Ishikawa (cell line): ENCODE results near the gene SH3PXD2A.
A peak's percentile ranks its signal among the peaks of the same experiment; 100 is the strongest.

Source experiments
- CEBPB ChIP-seq: IDR thresholded peaks from 2 replicates; pipeline ENCODE4 v1.6.1; 2012
- CREB1 ChIP-seq: IDR thresholded peaks from 2 replicates; pipeline ENCODE4 v1.6.1; 2012; ENCODE audit warnings: low read depth
- EGR1 ChIP-seq: IDR thresholded peaks from 2 replicates; pipeline ENCODE4 v1.6.1; 2012
- EP300 ChIP-seq: IDR thresholded peaks from 2 replicates; pipeline ENCODE4 v1.6.1; 2012; ENCODE audit warnings: borderline replicate concordance
- FOXM1 ChIP-seq: IDR thresholded peaks from 2 replicates; pipeline ENCODE4 v1.6.1; 2012; ENCODE audit warnings: low read depth, borderline replicate concordance
- MAX ChIP-seq: IDR thresholded peaks from 2 replicates; pipeline ENCODE4 v1.6.1; 2012
- NFIC ChIP-seq: IDR thresholded peaks from 2 replicates; pipeline ENCODE4 v1.6.1; 2012
- RAD21 ChIP-seq: IDR thresholded peaks from 2 replicates; pipeline ENCODE4 v1.6.1; 2012; ENCODE audit warnings: low read depth
- REST ChIP-seq: IDR thresholded peaks from 2 replicates; pipeline ENCODE4 v1.6.1; 2012; ENCODE audit warnings: low read depth, mild to moderate bottlenecking
- TAF1 ChIP-seq: IDR thresholded peaks from 2 replicates; pipeline ENCODE4 v1.6.1; 2012; ENCODE audit warnings: low read depth, mild to moderate bottlenecking
- TCF12 ChIP-seq: IDR thresholded peaks from 2 replicates; pipeline ENCODE4 v1.6.1; 2012; ENCODE audit warnings: low read depth
- TEAD4 ChIP-seq: IDR thresholded peaks from 2 replicates; pipeline ENCODE4 v1.6.1; 2012
- USF1 ChIP-seq: IDR thresholded peaks from 2 replicates; pipeline ENCODE4 v1.6.1; 2012
- YY1 ChIP-seq: IDR thresholded peaks from 2 replicates; pipeline ENCODE4 v1.6.1; 2012; ENCODE audit warnings: low read depth
- ZBTB7A ChIP-seq: IDR thresholded peaks from 2 replicates; pipeline ENCODE4 v1.6.1; 2012; ENCODE audit warnings: low read depth

SH3PXD2A gene

GRCh38 chr10:103669243-103669929, 186.0 kb downstream of the SH3PXD2A start:
- TF ChIP-seq TEAD4 (no peak), MAX (no peak), EP300 (no peak), REST (no peak), NFIC (no peak), CREB1 (no peak), ZBTB7A (no peak), YY1 (no peak)

GRCh38 chr10:103668351-103669242, 186.8 kb downstream of the SH3PXD2A start:
- TF ChIP-seq EGR1: no peak

- no peak for TF ChIP-seq CREB1
- TF ChIP-seq EGR1: no peak
- no peak for TF ChIP-seq REST
Observed at GRCh38 chr10:103667356-103667755, 188.0 kb downstream of the SH3PXD2A start.

- TF ChIP-seq NFIC (no peak), USF1 (no peak), CREB1 (no peak), EP300 (no peak), MAX (no peak), ZBTB7A (no peak), FOXM1 (no peak), REST (no peak), TEAD4 (no peak), RAD21 (no peak), TAF1 (no peak)
Observed at GRCh38 chr10:103666762-103667150, 188.6 kb downstream of the SH3PXD2A start.

- TF ChIP-seq USF1: no peak
- TF ChIP-seq MAX: no peak
- TF ChIP-seq TCF12: no peak
- no peak for TF ChIP-seq ZBTB7A
- TF ChIP-seq CEBPB: no peak
- TF ChIP-seq EGR1: no peak
- no peak for TF ChIP-seq NFIC
- no peak for TF ChIP-seq YY1
- TF ChIP-seq CREB1: no peak
- no peak for TF ChIP-seq TAF1
- no peak for TF ChIP-seq FOXM1
- peak; percentile 35; the same call in 1 of the 2 replicates for TF ChIP-seq TEAD4
- no peak for TF ChIP-seq REST
- peak; percentile 50 for TF ChIP-seq RAD21
Observed at GRCh38 chr10:103666087-103666761, 189.2 kb downstream of the SH3PXD2A start.
